VCaP (cell line): Measurements from ENCODE around the gene BCL11B.
"Not testable (repeated sequence)": the region's sequence is repeated elsewhere in the genome, so short reads cannot be mapped to it uniquely, and the experiment has no call there.

Experiments used
- H3K27ac ChIP-seq: fragments of 450-650 bp; 2 replicates; pipeline ENCODE4 v1.5.1; 2017
- CTCF ChIP-seq: fragments of 450-650 bp; conservative IDR thresholded peaks from 2 replicates; pipeline ENCODE4 v1.5.1; 2017; ENCODE audit warnings: mild to moderate bottlenecking, moderate library complexity

Gene BCL11B

GRCh38 chr14:99188731-99189191 is 83.2 kb downstream of the BCL11B start:
- H3K27ac ChIP-seq = no peak overlapping the region
- no peak for TF ChIP-seq CTCF

- TF ChIP-seq CTCF = no peak
These were observed 84.1 kb downstream of the BCL11B start for GRCh38 chr14:99187858-99188257.

GRCh38 chr14:99186956-99187690 is 84.9 kb downstream of the BCL11B start:
- no peak for TF ChIP-seq CTCF
- H3K27ac ChIP-seq = no peak overlapping the region

More at GRCh38 chr14:99187858-99188257, 84.1 kb downstream of the BCL11B start:
- H3K27ac ChIP-seq = no peak overlapping the region

GRCh38 chr14:99186336-99186735 is 85.7 kb downstream of the BCL11B start:
- not testable (repeated sequence) for H3K27ac ChIP-seq

- no peak overlapping the region for H3K27ac ChIP-seq
- no peak for TF ChIP-seq CTCF
These were observed 86.4 kb downstream of the BCL11B start for GRCh38 chr14:99185436-99186068.

GRCh38 chr14:99183716-99184115 is 88.3 kb downstream of the BCL11B start:
- no peak overlapping the region for H3K27ac ChIP-seq
- TF ChIP-seq CTCF = no peak

GRCh38 chr14:99183311-99183710 is 88.7 kb downstream of the BCL11B start:
- no peak overlapping the region for H3K27ac ChIP-seq
- TF ChIP-seq CTCF = no peak
